Measurements from ENCODE around the gene CLDN8.

GRCh38 chr21:30243691-30244090, 27.8 kb upstream of the CLDN8 start:
- TF ChIP-seq POLR2A (IDR thresholded peaks at IDR 0.05) (no peak), CTCF (IDR thresholded peaks at IDR 0.05) (no peak)

Data from heart left ventricle (tissue), 13 donors.